ENCODE data around the gene PLEKHA7. TPM values are rescaled to one million over a fixed set of nuclear protein-coding genes. Genes with fewer than 3 reads are reported as not detected.

PLEKHA7 gene
- total and polyA plus RNA-seq, 2 of the 4 experiments (the other 2 are of a cell fraction) = 0.12 TPM; not detected in 1

DNA sequence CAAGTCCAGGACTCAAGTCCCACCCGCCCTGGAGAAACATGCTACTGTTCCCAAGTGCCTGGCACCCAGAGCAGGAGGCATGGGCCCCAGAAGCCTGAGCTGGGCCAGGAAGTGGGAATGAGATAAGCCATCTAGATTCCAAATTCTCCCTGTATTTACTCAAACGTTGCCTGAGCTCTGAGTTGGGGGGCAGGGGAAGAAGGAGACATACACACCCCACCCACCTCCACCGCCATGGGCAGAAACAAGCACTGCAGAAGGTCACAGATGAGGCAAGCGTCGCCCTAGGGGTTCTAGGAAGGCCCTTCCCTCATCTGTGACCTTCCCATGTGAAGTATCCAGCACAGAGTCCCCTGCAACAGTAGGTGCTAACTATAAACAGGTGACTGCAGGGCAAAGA lies 54.0 kb downstream of the PLEKHA7 start:
- no peak overlapping the region for H3K56ac ChIP-seq (ENCODE audit: extremely low read depth, insufficient read depth, low read length)
- dilution Hi-C loops (cut with HindIII; ENCODE audit: low sequenced_read_pairs, unreplicated experiment) (no loop called here), in situ Hi-C loops (cut with MboI; ENCODE audit: low sequenced_read_pairs) (no loop called here), intact Hi-C loops (cut with micrococcal nuclease) (no loop called here)
- no peaks in the 10 kb centered on the region for H4K20me1 ChIP-seq (ENCODE audit: insufficient read depth, low read length)
- H3K27ac ChIP-seq (ENCODE audit: insufficient read depth, low read length) = no peak overlapping the region
- H3K9me3 ChIP-seq (ENCODE audit: control insufficient read depth, insufficient read depth, low read length) = no peaks in the 10 kb centered on the region
- no peak overlapping the region for H2BK120ac ChIP-seq (ENCODE audit: low read depth, low read length)
- H2BK20ac ChIP-seq (ENCODE audit: low read depth, low read length) = no peak overlapping the region
- no peak overlapping the region for H3K9ac ChIP-seq (ENCODE audit: low read depth, low read length)
- POLR2A ChIA-PET (ENCODE audit: unreplicated experiment) = interaction anchor here (0.5 kb wide), 1 partner anchor 609 kb away, joined by 3 read pairs; no protein-coding TSS in a partner anchor
- H3K36me3 ChIP-seq (ENCODE audit: control insufficient read depth, insufficient read depth, low read length) = no peaks in the 10 kb centered on the region
- CTCF ChIA-PET = interaction anchor here (0.8 kb wide), 1 partner anchor 11 kb away, joined by 3 read pairs; no protein-coding TSS in a partner anchor
- no peak overlapping the region for H2AK5ac ChIP-seq (ENCODE audit: low read depth, low read length)
- no peak overlapping the region for H2BK5ac ChIP-seq (ENCODE audit: low read depth, low read length, poor library complexity, severe bottlenecking)
- no peak for DNase-seq
- H4K8ac ChIP-seq (ENCODE audit: low read depth in 2 of 2, low read length in 2 of 2) = no peak overlapping the region
- no peak overlapping the region for H4K5ac ChIP-seq (ENCODE audit: low read depth, low read length)
- no peaks in the 10 kb centered on the region for H3K79me1 ChIP-seq (ENCODE audit: low read depth in 1 of 2, low read length in 2 of 2)
- H3K27me3 ChIP-seq (ENCODE audit: control insufficient read depth, insufficient read depth, low read length) = peaks cover 5% of the 10 kb centered on the region; the same call in 1 of the 2 replicates
- H2AFZ ChIP-seq (replicated peaks; ENCODE audit: low read length, poor library complexity) = no peak overlapping the region
- H3K4me2 ChIP-seq (ENCODE audit: low read depth, low read length) = no peak overlapping the region
- no TSS peak for BruUV-seq (replicated peaks)
- no peak overlapping the region for H3K4ac ChIP-seq (ENCODE audit: low read depth, low read length)
- H2AK9ac ChIP-seq (replicated peaks; ENCODE audit: low read depth, low read length, poor library complexity) = no peak overlapping the region
- no peak for ATAC-seq (ENCODE audit: low read depth)
- no peak overlapping the region for H4K91ac ChIP-seq (ENCODE audit: insufficient read depth, low read depth, low read length)
- no CpG with 5 or more reads among the region's 5 CpGs for WGBS, 2 experiments (ENCODE audit: extremely low coverage in 2 of 2, insufficient read length in 1 of 2)
- no peaks in the 10 kb centered on the region for H3K9me1 ChIP-seq (ENCODE audit: insufficient read depth, low read length)
- no peak overlapping the region for H3K14ac ChIP-seq (replicated peaks; ENCODE audit: low read depth, low read length)
- no peak overlapping the region for H3K18ac ChIP-seq (ENCODE audit: low read depth, low read length)
- TF ChIP-seq BHLHE40 (IDR thresholded peaks at IDR 0.05; ENCODE audit: low read depth, low read length) (no peak), MAZ (IDR thresholded peaks at IDR 0.05; ENCODE audit: borderline replicate concordance, low read depth, low read length) (no peak), RFX5 (IDR thresholded peaks at IDR 0.05; ENCODE audit: low read depth, low read length) (no peak), CTCF (conservative IDR thresholded peaks at IDR 0.05; ENCODE audit: low read depth, low read length) (no peak), CHD1 (IDR thresholded peaks at IDR 0.05; ENCODE audit: low read depth, low read length) (no peak)
- no peak overlapping the region for H3K4me3 ChIP-seq (ENCODE audit: insufficient read depth, low read depth, low read length)
- no peak overlapping the region for H3K23ac ChIP-seq (ENCODE audit: low read depth, low read length)
- no peak overlapping the region for H2BK15ac ChIP-seq (ENCODE audit: low read depth, low read length)
- H3K4me1 ChIP-seq (ENCODE audit: control insufficient read depth, insufficient read depth, low read length) = no peaks in the 10 kb centered on the region
